ES-I3 (cell line): ENCODE measurements around the gene IRX4.

Experiments used
- H3K36me3 ChIP-seq: 2 replicates; pipeline ENCODE4 v1.6.1; 2013; ENCODE audit warnings: mild to moderate bottlenecking, low read length, control low read depth, moderate library complexity; ENCODE audit not compliant: insufficient read depth
- H3K4me1 ChIP-seq: 2 replicates; pipeline ENCODE4 v1.6.1; 2013; ENCODE audit warnings: mild to moderate bottlenecking, control low read depth, low read length; ENCODE audit not compliant: insufficient read depth
- H3K9ac ChIP-seq: 2 replicates; pipeline ENCODE4 v1.6.1; 2013; ENCODE audit warnings: low read depth, mild to moderate bottlenecking, low read length, moderate library complexity
- H3K9me3 ChIP-seq: 2 replicates; pipeline ENCODE4 v1.6.1; 2013; ENCODE audit warnings: mild to moderate bottlenecking, low read length, moderate library complexity; ENCODE audit not compliant: control insufficient read depth, insufficient read depth

The IRX4 gene

DNA sequence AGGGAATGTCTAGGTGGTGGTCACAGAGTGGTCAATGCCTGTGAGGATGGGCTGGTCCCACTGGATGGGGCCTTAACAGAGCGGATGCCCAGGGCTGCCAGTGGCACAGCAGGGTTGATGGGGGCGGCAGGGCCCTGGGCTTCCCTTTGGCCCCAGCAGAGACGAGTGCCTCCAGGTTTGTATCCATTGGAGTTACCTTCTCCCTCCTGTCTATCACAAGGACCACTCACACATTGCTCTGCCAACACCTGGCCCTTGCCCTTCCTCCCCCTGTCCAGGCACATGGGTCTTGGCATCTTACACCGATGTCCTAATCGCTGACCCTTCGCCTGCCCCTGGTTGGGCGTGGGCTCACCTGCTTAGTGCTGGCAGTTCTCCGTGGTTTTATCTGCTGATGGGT, 26.2 kb upstream of the IRX4 start:
- H3K9me3 ChIP-seq = no peaks in the 10 kb centered on the region; the same call in 1 of the 2 replicates
- no peaks in the 10 kb centered on the region for H3K36me3 ChIP-seq
- no peaks in the 10 kb centered on the region for H3K4me1 ChIP-seq
- H3K9ac ChIP-seq = no peak overlapping the region

DNA sequence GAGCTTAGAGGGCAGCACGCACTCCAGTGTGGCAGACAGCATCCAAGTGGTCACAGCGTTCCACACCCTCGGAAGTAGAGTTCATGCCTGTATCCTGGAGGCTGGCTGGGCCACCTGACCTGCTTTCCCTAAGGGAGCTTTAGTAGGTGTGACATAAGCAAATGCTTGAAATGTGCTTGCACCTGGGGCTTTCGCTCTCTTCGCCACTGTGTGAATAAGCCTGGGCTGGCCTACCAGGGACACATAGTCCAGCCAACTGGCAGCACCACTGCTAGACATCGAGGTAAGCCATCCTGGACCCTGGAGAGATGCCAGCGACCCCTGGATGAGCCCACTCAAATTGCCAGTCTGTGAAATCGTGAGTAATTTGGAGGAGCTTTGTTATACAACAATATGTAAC, 24.9 kb upstream of the IRX4 start:
- H3K9ac ChIP-seq = no peak overlapping the region
- H3K9me3 ChIP-seq = no peaks in the 10 kb centered on the region; the same call in 1 of the 2 replicates
- H3K36me3 ChIP-seq = no peaks in the 10 kb centered on the region
- no peaks in the 10 kb centered on the region for H3K4me1 ChIP-seq

DNA sequence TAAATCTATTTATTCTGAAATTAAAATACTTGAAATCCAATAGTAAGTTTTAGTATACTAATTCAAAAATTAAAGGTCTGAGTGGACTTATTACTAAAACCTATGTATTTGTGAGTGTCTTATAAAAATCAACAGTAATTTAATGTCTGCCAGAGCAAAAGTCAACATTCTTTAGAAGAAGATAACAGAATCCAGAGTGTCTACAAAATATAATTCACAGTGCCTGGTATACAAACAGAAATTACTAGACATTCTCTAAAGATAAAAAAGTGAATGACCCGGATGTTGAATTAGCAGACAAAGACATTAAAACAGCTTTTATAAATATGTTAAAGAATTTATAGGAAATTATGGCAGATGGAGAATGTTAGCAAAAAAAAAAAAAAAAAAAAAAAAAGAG, 22.4 kb upstream of the IRX4 start:
- Histone ChIP-seq H3K4me1 (no peaks in the 10 kb centered on the region), H3K9ac (no peak overlapping the region), H3K9me3 (no peaks in the 10 kb centered on the region; the same call in 1 of the 2 replicates), H3K36me3 (no peaks in the 10 kb centered on the region)

DNA sequence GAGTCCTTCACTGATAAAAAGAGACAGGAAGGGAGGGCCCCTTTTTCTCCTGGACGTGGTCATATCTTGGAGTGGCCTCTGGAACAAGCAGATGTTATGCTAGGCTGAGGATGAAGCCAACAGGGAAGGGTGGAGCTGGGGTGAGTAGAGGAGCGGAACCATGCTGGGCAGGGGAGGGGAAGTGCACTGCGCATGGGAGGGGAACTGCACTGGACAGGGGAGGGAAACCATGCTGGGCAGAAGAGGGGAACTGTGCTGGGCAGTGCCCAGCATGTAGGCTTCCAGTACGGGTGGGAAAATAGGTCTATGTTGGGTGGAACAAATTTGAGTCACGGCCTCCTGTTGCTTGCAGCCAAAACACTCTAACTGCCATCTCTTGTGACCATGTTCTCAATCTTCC, 19.3 kb upstream of the IRX4 start:
- no peaks in the 10 kb centered on the region; the same call in 1 of the 2 replicates for H3K9me3 ChIP-seq
- H3K36me3 ChIP-seq = no peaks in the 10 kb centered on the region
- H3K4me1 ChIP-seq = no peaks in the 10 kb centered on the region
- no peak overlapping the region for H3K9ac ChIP-seq

DNA sequence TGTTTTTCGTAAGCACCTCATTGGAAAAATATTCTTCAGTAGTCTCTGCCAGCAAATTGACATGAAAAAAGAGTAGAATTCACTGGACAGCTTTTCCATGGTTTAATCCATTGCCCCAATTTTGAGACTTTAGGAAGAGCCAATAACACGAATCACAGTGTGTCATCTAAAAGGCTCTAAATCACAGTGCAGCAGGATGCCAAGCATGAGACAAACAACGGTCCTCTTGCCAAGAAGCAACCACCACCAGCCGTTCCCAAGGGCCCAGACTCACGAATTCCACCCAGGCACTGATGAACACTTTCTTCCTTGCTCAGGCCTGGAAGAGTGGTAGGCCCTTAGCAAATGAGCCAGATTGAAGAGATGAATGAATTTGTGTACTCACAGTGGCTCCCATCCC, 18.3 kb upstream of the IRX4 start:
- H3K9me3 ChIP-seq = no peaks in the 10 kb centered on the region; the same call in 1 of the 2 replicates
- H3K4me1 ChIP-seq = no peaks in the 10 kb centered on the region
- H3K9ac ChIP-seq = no peak overlapping the region
- no peaks in the 10 kb centered on the region for H3K36me3 ChIP-seq

DNA sequence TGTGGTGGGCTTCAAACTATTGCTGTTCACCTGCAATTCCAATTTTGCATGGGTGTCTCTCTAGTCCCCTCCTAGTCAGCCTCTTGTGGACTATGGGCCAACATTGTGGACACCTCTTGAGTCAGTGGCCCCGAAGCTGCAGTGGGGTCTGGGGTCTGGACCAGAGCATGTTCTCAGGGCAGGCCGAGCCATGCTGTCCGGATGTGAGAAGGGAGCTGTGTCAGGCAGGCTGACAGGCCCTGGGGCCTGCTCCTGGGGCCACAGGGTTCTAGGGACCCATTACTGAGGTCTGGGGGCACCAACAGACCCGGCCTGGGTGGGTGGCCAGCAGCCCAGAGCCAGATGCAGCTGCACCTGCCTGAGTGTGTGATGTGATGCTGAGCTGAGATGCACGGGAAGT, 16.5 kb upstream of the IRX4 start:
- Histone ChIP-seq H3K9ac (no peak overlapping the region), H3K9me3 (no peaks in the 10 kb centered on the region), H3K36me3 (no peaks in the 10 kb centered on the region), H3K4me1 (no peaks in the 10 kb centered on the region)

DNA sequence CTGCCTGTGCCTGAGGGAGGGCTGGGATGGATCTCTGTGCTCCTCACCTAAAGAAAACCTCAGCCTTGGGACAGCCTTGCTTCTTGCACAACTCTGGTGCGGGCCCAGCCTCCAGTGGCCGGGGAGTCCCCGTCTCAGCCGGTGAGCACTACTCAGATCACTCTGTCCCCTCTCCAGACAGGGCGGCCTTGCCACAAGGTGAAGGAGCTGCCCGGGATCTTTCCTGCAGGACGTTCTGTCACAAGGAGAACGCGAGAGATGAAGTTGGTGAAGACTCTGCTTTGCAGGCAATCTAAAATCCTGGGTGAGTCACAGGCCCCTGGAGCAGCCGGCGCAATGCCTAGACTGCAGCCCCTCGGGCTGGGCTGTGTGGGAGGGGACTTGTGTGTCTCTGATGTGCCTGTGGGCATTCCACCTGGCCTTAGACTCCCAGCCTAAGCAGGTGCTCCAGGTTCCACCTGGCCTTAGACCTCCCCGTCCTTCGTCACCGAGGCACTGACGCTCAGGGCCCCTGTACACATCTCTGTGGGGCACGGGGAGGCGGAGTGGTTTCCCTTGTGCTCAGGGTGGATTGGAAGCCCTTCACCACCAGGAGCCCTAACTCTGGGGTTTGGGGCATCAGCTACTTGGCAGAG, 15.2 kb upstream of the IRX4 start:
- H3K9ac ChIP-seq = no peak overlapping the region

DNA sequence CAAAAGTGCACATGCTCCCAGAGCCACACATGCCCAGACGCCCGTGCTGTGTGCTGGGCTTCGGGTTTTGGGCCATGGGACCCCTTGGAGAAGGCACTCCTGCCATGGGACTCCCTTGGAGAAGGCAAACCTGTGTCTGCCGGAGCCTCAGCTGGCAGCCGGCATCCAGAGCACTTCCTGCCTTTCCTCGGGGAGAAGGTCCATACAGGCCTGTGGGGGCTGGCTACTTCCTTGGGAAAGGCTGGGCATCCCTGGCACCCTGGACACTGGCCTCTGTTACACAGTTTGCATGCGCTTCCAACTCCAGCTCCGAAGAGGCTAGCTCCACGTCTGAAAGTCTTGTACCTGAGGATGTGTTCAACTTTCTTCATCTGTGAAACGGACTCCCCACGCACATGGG, 14.7 kb upstream of the IRX4 start:
- no peak overlapping the region for H3K9ac ChIP-seq
- H3K9me3 ChIP-seq = no peaks in the 10 kb centered on the region
- no peaks in the 10 kb centered on the region for H3K4me1 ChIP-seq
- no peaks in the 10 kb centered on the region for H3K36me3 ChIP-seq

More for the DNA sequence above, 15.2 kb upstream of the IRX4 start:
- no peaks in the 10 kb centered on the region for H3K4me1 ChIP-seq
- H3K36me3 ChIP-seq = no peaks in the 10 kb centered on the region
- H3K9me3 ChIP-seq = no peaks in the 10 kb centered on the region

DNA sequence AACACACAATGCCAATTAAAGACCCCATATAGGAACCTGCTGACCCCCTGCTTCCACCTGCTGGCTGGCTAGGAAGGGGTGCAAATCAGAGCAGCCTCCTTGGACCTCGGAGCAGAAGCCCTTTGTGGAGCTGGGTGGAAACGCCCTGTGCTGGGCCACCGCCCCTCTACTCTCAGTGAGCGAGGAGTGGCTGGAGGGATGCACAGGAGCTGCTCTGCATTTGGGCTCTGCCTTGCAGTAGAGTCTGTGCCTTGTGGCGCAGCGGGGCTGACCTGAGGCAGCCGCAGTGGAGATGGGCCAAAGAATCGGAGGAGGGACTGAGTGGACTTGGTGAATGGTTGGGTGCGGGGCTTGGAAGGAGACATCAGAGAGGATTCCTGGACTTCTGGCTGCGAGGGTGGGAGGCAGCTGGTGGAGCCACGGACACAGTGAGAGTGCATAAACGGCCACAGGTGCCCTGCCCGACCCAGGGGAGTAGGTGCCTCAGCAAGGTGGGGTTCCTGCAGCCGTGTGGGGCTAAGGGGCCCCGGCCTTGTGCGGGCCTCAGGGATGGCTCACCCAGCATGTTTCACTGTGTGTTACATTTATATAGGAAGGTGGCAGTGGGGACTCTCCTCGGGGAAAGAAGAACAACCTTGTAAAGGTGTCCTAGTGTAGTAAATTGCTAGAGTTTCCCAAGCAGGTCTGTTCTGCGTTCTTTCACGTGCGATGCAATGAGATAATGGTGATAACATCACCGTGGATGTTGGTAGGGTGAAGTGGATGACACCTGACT, 14.1 kb upstream of the IRX4 start:
- Histone ChIP-seq H3K9ac (no peak overlapping the region), H3K9me3 (no peaks in the 10 kb centered on the region), H3K36me3 (no peaks in the 10 kb centered on the region), H3K4me1 (no peaks in the 10 kb centered on the region)

DNA sequence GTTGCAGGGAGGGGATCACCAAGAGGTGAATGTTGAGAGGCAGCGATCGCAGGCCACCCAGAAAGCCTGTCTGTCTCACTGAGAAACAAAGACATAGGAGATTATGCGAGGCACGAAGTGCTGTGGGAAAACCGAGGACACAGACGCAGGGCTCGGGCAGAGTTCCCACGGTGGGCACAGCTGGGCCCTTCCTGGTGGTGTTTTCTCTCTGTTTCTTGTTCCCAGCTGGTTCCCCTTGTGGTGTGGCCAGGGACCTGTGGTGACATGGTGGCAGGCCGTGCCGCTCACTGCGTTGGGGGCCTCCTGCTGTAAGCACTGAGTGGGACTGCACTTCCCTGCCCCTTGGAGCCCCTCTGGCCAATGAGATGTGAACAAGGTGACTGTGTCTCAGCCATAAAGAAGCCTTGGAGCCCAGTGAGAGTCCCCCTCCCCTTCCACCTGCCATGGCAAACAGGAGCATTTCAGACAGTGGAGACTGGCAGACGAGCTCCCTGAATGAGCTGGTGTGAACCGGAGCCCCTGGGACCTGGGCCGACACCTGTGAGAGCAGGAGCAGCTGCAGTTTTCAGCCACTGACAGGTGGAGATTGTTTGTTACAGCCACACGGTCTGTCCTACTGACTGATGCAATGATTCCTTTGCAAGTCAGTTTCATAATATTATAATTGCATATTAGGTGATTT, 13.2 kb upstream of the IRX4 start:
- no peaks in the 10 kb centered on the region for H3K36me3 ChIP-seq
- no peaks in the 10 kb centered on the region for H3K4me1 ChIP-seq

DNA sequence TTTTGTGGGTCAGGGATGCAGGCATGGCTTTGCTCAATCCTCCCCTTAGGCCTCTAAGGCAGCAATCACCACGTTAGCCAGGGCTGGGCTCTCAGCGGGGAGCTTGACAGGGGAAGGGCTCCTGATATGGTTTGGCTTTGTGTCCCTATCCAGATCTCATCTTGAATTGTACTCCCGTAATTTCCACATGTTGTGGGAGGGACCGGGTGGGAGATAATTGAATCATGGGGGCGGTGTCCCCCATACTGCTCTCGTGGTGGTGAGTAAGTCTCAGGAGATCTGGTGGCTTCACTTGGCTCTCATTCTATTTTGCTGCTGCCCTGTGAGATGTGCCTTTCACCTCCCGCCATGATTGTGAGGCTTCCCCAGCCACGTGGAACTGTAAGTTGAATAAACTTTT, 11.5 kb upstream of the IRX4 start:
- no peak overlapping the region for H3K9ac ChIP-seq
- H3K4me1 ChIP-seq = no peaks in the 10 kb centered on the region; the same call in 1 of the 2 replicates
- H3K36me3 ChIP-seq = no peaks in the 10 kb centered on the region
- H3K9me3 ChIP-seq = no peaks in the 10 kb centered on the region

More for the DNA sequence above, 13.2 kb upstream of the IRX4 start:
- Histone ChIP-seq H3K9ac (no peak overlapping the region), H3K9me3 (no peaks in the 10 kb centered on the region)

DNA sequence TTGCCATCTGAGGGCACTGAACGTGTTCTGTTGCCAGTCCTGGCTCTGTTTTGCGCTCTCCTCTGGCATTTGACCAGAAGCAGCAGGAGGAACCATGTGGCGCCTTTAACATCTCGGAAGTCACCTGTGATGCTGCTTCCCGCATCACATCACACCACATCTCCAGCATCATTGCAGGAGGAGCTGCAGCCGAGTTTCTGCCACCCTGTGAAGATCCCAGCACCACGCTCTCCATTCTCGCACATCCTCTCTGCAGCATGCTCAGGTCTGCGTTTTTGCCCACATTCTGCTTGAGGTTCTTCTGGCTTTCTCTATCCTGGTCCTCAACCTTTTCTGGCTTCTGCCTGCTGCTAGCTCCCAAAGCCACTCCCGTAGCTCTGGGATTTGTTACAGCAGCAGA, 11.0 kb upstream of the IRX4 start:
- Histone ChIP-seq H3K4me1 (no peaks in the 10 kb centered on the region; the same call in 1 of the 2 replicates), H3K36me3 (no peaks in the 10 kb centered on the region), H3K9me3 (no peaks in the 10 kb centered on the region), H3K9ac (no peak overlapping the region)

DNA sequence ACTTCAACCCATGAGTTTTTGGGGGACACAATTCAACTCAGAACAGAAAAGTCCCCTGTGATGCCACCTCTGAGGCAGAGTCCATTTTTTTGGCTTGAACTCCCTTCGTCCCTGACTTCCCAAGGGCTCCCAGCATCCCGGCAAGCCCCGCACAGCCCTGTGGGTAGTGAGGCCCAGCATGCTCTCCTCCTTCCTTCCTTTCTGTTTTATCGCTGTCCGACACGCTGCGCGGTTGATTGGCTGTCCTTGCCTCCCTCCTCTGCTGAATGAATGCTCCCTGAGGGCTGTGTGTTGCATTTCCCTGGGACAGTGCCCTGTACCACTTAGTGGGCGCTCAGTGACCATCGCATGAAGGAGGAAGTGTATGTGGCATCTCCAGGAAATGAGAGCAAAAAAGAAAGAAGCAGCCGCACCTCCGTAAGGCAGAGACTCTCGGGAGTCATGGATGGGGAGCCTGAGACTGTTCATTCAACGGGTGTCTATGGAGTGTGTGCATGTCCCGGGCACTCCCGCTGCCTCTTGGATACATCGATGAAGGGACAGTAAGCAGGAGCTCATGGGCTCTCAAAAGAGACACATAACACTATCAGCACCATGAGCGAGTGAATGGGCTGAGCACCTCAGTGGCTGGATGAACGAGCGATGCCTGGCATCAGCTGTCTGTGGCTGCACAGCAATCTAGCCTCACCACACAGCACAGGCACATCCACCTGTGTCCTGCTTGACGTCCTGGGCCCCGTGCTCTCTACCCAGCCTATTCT, 10.1 kb upstream of the IRX4 start:
- no peaks in the 10 kb centered on the region for H3K36me3 ChIP-seq
- no peak overlapping the region for H3K9ac ChIP-seq
- H3K4me1 ChIP-seq = no peaks in the 10 kb centered on the region; the same call in 1 of the 2 replicates
- H3K9me3 ChIP-seq = no peaks in the 10 kb centered on the region

DNA sequence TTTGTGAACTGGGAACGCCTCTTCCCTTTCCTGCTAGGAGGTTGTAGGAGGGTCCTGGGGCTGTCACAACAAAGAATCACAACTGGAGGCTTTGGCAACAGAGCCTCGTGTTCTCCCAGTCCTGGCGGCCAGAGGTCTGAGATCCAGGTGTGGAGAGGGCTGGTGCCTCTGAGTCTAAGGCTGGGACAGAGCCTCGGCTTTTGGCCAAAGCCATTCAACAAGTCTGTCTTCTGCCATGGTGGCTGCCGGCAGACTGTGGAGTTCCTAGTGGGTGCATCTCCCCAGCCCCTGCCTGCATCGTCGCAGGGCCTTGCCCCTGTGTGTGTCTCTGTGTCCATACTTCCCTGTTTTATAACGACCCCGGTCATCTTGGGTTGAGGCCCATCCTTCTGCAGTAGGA, 9.5 kb upstream of the IRX4 start:
- H3K36me3 ChIP-seq = no peaks in the 10 kb centered on the region
- no peak overlapping the region for H3K9ac ChIP-seq
- no peaks in the 10 kb centered on the region for H3K9me3 ChIP-seq
- no peaks in the 10 kb centered on the region; the same call in 1 of the 2 replicates for H3K4me1 ChIP-seq
